ENCODE measurements around the gene UBE4B. TPM values are rescaled to one million over a fixed set of nuclear protein-coding genes. Genes with fewer than 3 reads are reported as not detected.

Gene UBE4B
- total and polyA plus RNA-seq, 7 donors, result 10.2 to 124 (median 47.8) TPM

DNA sequence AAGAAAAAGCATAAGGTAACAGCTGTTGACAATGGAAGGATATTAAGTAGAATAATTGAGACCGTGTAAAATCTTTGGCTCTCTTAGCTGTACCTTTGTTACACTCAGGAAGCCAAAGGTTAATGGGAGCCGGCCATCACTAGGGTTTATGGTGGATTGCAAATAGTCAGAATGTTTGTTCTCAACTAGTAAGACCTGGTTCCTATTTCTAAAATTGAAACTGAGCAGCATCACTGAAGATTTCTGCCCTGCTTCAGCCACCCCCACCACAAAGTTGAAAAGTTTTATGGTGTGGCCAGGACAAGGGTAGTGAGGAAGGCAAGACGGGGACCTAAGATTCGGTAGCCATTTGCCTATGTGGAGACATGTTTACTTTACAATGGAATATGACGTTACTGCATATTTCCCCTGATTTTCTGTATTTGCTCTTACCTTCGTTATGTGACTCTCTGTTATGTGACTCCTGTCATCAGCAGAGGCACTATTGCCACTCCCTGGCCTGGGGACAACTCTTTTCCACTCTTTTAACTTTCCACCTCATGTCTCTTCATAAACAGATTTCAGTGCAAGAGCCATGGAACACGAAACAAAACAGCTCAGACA, 136.3 kb downstream of the UBE4B start:
- no peak overlapping the region for H3K27ac ChIP-seq
- no peaks in the 10 kb centered on the region for H3K27me3 ChIP-seq
- WGBS, 2 donors, result 81 to 86% methylated on average over 7 of the region's 7 CpGs
- no peaks in the 10 kb centered on the region for H3K4me1 ChIP-seq
- intact Hi-C loops (cut with DNase I), result no loop called here
- H3K4me3 ChIP-seq, result no peak overlapping the region
- peaks cover 18 to 95% (median 54%) of the 10 kb centered on the region in 4 donors for H3K36me3 ChIP-seq
- no peaks in the 10 kb centered on the region for H3K9me3 ChIP-seq
- TF ChIP-seq POLR2AphosphoS5 (IDR thresholded peaks at IDR 0.05), result no peak
- no peak for TF ChIP-seq POLR2A (IDR thresholded peaks at IDR 0.05)
- no peak for TF ChIP-seq CTCF (IDR thresholded peaks at IDR 0.05)
- TF ChIP-seq EP300 (IDR thresholded peaks at IDR 0.05), result no peak
- no peak for DNase-seq

DNA sequence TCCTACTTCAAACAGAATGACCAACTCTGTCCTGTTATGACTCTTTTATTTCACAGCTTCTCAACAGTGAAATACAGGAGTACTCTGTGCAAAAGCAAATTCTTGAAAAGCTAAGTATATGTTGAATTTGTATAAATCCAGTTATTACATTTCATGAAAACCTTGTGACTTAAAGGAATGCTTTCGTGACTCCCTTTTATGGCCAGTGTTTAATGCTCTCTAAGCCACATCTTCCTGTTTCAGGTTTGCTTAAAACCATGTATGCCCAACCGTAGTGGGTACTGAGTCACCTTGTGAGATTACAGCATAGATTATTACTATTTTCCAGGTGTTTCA, 137.4 kb downstream of the UBE4B start:
- intact Hi-C loops (cut with DNase I), result no loop called here
- H3K4me1 ChIP-seq, result no peaks in the 10 kb centered on the region
- H3K36me3 ChIP-seq, result peaks cover 10 to 91% (median 51%) of the 10 kb centered on the region in 4 donors
- TF ChIP-seq CTCF (IDR thresholded peaks at IDR 0.05) (no peak), EP300 (IDR thresholded peaks at IDR 0.05) (no peak), POLR2AphosphoS5 (IDR thresholded peaks at IDR 0.05) (no peak)
- H3K9me3 ChIP-seq, result no peaks in the 10 kb centered on the region
- H3K4me3 ChIP-seq, result no peak overlapping the region
- WGBS, 2 donors, result 43 to 74% methylated on average over 2 of the region's 2 CpGs
- DNase-seq, result no peak
- no peaks in the 10 kb centered on the region for H3K27me3 ChIP-seq
- H3K27ac ChIP-seq, result no peak overlapping the region

GRCh38 chr1:10171105-10171767, 138.5 kb downstream of the UBE4B start:
- no peaks in the 10 kb centered on the region for H3K9me3 ChIP-seq
- no peaks in the 10 kb centered on the region for H3K27me3 ChIP-seq
- DNase-seq, result no peak
- H3K4me1 ChIP-seq, result no peaks in the 10 kb centered on the region
- TF ChIP-seq CTCF (IDR thresholded peaks at IDR 0.05), result no peak
- TF ChIP-seq POLR2AphosphoS5 (IDR thresholded peaks at IDR 0.05), result no peak
- TF ChIP-seq POLR2A (IDR thresholded peaks at IDR 0.05), result no peak
- TF ChIP-seq EP300 (IDR thresholded peaks at IDR 0.05), result no peak
- peaks cover 10 to 87% (median 42%) of the 10 kb centered on the region in 4 donors for H3K36me3 ChIP-seq
- intact Hi-C loops (cut with DNase I), result no loop called here
- no peak overlapping the region for H3K4me3 ChIP-seq
- no peak overlapping the region for H3K27ac ChIP-seq
- WGBS, 2 donors, result 91 to 94% methylated on average over 16 of the region's 16 CpGs

DNA sequence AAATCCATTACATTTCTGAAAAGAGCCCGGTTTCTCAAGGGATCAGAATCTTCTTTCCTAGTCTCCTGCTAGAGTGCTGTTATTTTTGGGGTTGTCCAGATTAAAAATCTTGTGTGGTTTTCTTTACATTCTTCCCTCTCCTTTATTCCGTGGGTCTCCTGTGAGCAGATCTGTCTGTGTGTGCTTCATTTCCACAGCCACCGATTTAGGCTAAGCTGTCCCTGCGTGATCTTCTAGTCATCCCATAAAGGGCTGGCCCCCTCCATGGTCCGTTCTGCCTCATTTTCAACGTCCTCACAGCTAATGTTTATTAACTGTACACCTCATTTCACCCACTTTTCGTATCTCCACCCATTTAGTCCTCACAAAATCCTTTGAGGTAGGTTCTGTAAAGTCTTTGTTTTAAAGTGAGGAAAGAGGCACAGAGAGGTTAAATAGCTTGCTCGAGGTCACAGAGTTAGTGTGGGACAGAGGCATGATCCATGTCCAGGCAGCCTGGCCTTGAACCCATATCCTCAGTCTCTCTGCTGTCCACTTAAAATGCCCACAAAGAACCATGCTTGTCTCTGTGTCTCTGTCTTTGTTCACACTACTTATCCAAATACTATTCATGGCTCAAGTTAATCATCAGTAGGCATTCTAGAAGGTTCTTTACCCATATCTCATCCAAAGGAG, 139.4 kb downstream of the UBE4B start:
- TF ChIP-seq EP300 (IDR thresholded peaks at IDR 0.05) (no peak), POLR2AphosphoS5 (IDR thresholded peaks at IDR 0.05) (no peak), POLR2A (IDR thresholded peaks at IDR 0.05) (no peak), CTCF (IDR thresholded peaks at IDR 0.05) (no peak)
- H3K36me3 ChIP-seq, result peaks cover 10 to 82% (median 39%) of the 10 kb centered on the region in 4 donors
- intact Hi-C loops (cut with DNase I), result no loop called here
- no peak overlapping the region for H3K4me3 ChIP-seq
- no peaks in the 10 kb centered on the region for H3K27me3 ChIP-seq
- WGBS, 2 donors, result 92 to 94% methylated on average over 8 of the region's 8 CpGs
- no peaks in the 10 kb centered on the region for H3K9me3 ChIP-seq
- H3K27ac ChIP-seq, result no peak overlapping the region
- no peaks in the 10 kb centered on the region for H3K4me1 ChIP-seq
- DNase-seq, result no peak

Measured in sigmoid colon (tissue), 7 donors.